ENCODE data around the gene GMDS.

DNA sequence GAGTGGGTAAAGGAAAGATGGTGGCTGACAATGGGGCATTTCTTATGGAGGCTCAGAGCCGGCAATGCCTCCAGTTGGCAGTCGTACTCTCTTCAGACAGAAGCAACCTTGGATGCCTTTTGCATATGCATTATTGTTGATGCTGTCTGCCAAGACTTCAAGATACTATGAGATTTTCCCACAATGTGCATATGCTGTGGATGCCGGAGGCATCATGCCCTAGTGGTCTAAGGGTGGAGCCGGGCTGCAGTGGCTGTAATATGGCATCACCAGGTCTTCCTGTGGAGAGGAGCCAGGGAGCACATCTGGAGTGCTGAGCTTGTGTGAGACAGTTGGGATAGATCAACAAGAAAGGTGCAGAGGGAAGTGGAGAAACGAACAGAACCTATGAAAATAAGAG, 530.8 kb downstream of the GMDS start:
- TF ChIP-seq, protein P1, sequence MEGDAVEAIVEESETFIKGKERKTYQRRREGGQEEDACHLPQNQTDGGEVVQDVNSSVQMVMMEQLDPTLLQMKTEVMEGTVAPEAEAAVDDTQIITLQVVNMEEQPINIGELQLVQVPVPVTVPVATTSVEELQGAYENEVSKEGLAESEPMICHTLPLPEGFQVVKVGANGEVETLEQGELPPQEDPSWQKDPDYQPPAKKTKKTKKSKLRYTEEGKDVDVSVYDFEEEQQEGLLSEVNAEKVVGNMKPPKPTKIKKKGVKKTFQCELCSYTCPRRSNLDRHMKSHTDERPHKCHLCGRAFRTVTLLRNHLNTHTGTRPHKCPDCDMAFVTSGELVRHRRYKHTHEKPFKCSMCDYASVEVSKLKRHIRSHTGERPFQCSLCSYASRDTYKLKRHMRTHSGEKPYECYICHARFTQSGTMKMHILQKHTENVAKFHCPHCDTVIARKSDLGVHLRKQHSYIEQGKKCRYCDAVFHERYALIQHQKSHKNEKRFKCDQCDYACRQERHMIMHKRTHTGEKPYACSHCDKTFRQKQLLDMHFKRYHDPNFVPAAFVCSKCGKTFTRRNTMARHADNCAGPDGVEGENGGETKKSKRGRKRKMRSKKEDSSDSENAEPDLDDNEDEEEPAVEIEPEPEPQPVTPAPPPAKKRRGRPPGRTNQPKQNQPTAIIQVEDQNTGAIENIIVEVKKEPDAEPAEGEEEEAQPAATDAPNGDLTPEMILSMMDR (conservative IDR thresholded peaks at IDR 0.05 in 1 of 2, IDR thresholded peaks at IDR 0.05 in 1 of 2; ENCODE audit: low read depth in 1 of 2, low read length in 2 of 2): no peak
- no peak for TF ChIP-seq EZH2 (IDR thresholded peaks at IDR 0.05; ENCODE audit: low read length, missing control alignments)

All from fibroblast of lung (primary cell).